Measurements from ENCODE around the gene HOXB6. TPM values are rescaled to one million over a fixed set of nuclear protein-coding genes. Genes with fewer than 3 reads are reported as not detected.

The HOXB6 gene
- polyA plus RNA-seq, 2 donors: 0.29 to 0.31 TPM

DNA sequence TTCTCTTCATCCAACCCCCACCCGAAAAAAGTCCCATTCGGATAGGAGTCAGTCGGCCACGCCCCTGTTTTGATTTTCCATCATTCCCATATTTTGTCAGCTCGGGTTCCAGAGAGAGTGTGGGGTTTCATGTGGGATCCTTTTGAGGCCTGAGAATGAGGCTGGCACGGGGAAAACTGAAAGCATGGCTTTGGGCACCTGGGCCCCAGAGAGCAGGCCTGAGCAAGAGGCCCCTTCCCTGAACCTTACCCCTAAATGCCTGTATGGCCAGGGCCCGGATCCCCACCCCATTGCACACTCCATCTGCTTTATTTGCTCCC is 22.1 kb downstream of the HOXB6 start:
- Histone ChIP-seq H3K36me3 (ENCODE audit: control insufficient read depth in 2 of 2, insufficient read depth in 2 of 2, low read length in 1 of 2) (no peaks in the 10 kb centered on the region), H3K27me3 (ENCODE audit: control insufficient read depth in 1 of 2, insufficient read depth in 2 of 2, low read length in 2 of 2) (no peaks in the 10 kb centered on the region), H3K4me1 (ENCODE audit: control insufficient read depth in 2 of 2, insufficient read depth in 2 of 2, low read length in 1 of 2) (no peaks in the 10 kb centered on the region), H3K9me3 (ENCODE audit: control insufficient read depth in 2 of 2, insufficient read depth in 1 of 2, low read depth in 1 of 2, low read length in 1 of 2) (no peaks in the 10 kb centered on the region), H3K4me3 (ENCODE audit: low read depth in 1 of 2, low read length in 2 of 2) (no peak overlapping the region), H3K27ac (ENCODE audit: low read depth in 2 of 2, low read length in 1 of 2) (peak overlapping the region; percentile 75 to 92)
- WGBS, 2 donors: 28 to 38% methylated on average over 7 of the region's 7 CpGs

DNA sequence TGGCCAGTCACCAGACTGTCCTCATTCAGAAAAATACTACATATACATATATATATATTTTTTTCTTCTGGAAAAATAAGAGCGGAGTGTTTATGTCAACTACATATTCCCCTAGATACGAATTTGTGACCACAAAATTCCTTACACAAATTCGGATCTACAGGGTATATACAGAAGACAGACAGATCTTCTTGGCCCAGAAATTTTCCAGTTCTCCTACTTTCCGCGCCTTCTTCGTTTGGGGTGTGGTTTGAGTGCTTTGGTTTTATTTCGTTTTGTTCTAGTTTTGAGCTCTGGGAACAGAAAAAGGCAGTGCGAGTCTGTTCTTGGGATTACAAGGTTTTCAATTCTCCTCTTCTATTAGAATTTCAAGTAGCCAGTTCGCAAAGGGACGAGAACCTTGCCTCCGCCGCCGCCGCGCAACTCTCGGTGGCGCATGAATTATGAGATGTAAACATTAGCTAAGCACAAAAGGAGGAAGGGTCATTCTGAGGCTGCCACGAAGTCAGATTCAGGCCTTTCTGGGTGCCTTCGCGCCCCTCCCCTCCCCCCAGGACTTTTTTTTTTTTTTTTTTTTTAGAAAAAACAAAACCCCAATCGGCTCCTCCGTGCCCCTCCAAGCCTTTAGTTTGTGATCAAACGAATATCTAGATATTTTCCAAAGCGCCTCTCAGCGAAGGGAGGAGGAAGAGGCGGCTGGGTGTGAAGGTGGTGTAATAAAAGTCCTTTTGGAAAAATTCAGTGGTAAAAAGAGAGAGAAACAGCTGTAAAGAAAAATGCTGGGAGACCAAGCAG is 24.8 kb downstream of the HOXB6 start:
- no peaks in the 10 kb centered on the region for H3K4me1 ChIP-seq (ENCODE audit: control insufficient read depth in 2 of 2, insufficient read depth in 2 of 2, low read length in 1 of 2)
- H3K36me3 ChIP-seq (ENCODE audit: control insufficient read depth in 2 of 2, insufficient read depth in 2 of 2, low read length in 1 of 2): no peaks in the 10 kb centered on the region
- 39 to 53% methylated on average over 26 of the region's 26 CpGs for WGBS, 2 donors
- peak overlapping the region in 1 of 2 donors; percentile 32 for H3K4me3 ChIP-seq (ENCODE audit: low read depth in 1 of 2, low read length in 2 of 2)
- no peaks in the 10 kb centered on the region for H3K27me3 ChIP-seq (ENCODE audit: control insufficient read depth in 1 of 2, insufficient read depth in 2 of 2, low read length in 2 of 2)
- no peaks in the 10 kb centered on the region for H3K9me3 ChIP-seq (ENCODE audit: control insufficient read depth in 2 of 2, insufficient read depth in 1 of 2, low read depth in 1 of 2, low read length in 1 of 2)
- H3K27ac ChIP-seq (ENCODE audit: low read depth in 2 of 2, low read length in 1 of 2): peak overlapping the region; percentile 84 to 92

DNA sequence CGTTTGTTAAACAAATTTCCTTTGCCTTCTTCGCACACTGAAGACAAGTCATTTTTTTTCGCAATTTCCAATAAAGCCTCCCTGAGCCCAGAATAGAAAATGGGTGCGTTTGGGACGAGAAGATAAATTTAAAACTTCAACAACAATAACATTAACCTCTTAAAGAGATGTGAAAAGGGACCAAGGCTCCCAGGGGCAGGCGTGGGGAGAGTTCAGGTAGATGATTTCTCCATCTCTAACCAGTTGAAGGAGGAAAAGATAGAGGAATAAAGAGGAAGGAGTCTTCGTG is 25.4 kb downstream of the HOXB6 start:
- Histone ChIP-seq H3K9me3 (ENCODE audit: control insufficient read depth in 2 of 2, insufficient read depth in 1 of 2, low read depth in 1 of 2, low read length in 1 of 2) (no peaks in the 10 kb centered on the region), H3K27ac (ENCODE audit: low read depth in 2 of 2, low read length in 1 of 2) (peak overlapping the region; percentile 92 to 94), H3K27me3 (ENCODE audit: control insufficient read depth in 1 of 2, insufficient read depth in 2 of 2, low read length in 2 of 2) (no peaks in the 10 kb centered on the region), H3K4me1 (ENCODE audit: control insufficient read depth in 2 of 2, insufficient read depth in 2 of 2, low read length in 1 of 2) (no peaks in the 10 kb centered on the region), H3K4me3 (ENCODE audit: low read depth in 1 of 2, low read length in 2 of 2) (peak overlapping the region in 1 of 2 donors; percentile 57), H3K36me3 (ENCODE audit: control insufficient read depth in 2 of 2, insufficient read depth in 2 of 2, low read length in 1 of 2) (no peaks in the 10 kb centered on the region)
- 34 to 48% methylated on average over 7 of the region's 7 CpGs for WGBS, 2 donors

DNA sequence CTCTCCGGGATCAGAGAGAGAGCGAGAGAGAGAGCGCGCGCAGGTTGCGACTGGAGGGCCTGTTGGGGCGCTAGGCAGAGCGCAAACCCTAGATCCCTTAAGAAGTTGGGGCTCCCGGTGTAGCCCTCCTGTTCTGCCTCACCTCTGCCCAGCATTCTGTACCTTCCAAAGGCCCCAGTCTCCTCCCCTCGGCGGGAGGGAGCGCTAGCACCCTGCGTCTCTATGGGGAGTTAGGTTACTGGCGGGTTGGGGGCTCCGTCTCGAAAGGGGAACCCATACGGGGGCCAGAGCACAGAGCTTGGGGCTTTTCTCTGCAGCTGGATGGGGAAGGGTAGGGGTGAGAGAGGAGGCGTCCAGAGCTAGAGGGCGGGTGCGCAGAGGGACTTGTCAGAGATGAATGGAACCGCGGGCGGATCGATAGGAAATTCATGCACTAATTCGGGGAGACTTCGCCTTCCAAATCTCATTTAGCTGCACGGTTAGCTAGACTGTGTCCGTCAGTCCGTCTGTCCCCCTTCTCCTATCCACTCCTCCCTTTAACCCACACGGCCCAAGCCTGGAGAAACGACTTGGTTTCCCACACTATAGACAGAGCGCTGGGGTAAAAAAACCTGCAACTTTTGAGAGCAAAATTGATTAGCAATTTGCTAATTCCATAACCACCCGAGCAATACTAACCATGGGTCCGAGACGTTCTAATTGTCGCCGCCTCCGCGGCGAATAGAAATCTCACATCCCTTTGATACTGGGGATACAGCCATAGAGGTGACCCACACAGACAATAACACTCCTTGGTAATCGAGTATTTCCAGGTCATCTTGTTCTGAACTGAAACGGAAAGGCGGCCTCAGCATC is 25.9 kb downstream of the HOXB6 start:
- WGBS, 2 donors: 17 to 18% methylated on average over 43 of the region's 43 CpGs
- Histone ChIP-seq H3K4me1 (ENCODE audit: control insufficient read depth in 2 of 2, insufficient read depth in 2 of 2, low read length in 1 of 2) (no peaks in the 10 kb centered on the region), H3K27ac (ENCODE audit: low read depth in 2 of 2, low read length in 1 of 2) (peak overlapping the region; percentile 92 to 94), H3K4me3 (ENCODE audit: low read depth in 1 of 2, low read length in 2 of 2) (peak overlapping the region; percentile 57 to 62), H3K9me3 (ENCODE audit: control insufficient read depth in 2 of 2, insufficient read depth in 1 of 2, low read depth in 1 of 2, low read length in 1 of 2) (no peaks in the 10 kb centered on the region), H3K27me3 (ENCODE audit: control insufficient read depth in 1 of 2, insufficient read depth in 2 of 2, low read length in 2 of 2) (no peaks in the 10 kb centered on the region), H3K36me3 (ENCODE audit: control insufficient read depth in 2 of 2, insufficient read depth in 2 of 2, low read length in 1 of 2) (no peaks in the 10 kb centered on the region)

DNA sequence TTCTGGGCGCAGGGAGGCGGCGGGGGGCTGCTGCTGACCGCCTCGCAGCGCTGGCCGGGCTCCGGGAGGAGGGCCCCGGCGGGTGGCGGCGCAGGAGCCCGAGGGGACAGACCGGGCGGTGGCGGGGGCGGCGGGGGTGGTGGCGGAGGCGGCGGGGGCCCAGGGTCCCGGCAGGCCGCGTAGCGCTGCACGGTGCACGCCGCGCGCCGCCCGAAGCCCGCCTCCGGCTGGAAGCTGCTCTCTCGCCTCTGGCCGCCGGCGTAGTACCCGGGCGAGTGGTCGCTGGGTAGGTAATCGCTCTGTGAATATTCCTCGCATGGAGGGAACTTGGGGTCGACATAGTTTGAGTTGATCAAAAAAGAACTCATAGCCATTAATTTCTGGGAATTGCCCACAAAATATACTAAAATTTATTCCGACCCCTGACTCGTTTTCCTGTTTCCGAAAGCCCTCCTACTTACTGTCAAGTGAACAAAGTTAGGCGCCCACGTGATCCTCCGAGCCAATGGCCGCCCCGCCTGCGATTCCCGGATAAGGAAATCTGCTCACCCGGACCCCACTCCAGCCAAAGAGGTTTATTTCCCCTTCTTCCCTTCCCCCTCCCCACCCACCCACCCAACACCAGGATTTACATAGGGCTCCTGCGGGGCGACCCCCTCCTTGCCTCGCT is 26.7 kb downstream of the HOXB6 start, which contains the start of gene HOXB4:
HOXB4 (minus strand) TSS at position 405 of the 670 bp plus-strand sequence; CDS start at position 374, 31 bp downstream.
- peak within 1 kb of the TSS; percentile 57 to 62 for H3K4me3 ChIP-seq (ENCODE audit: low read depth in 1 of 2, low read length in 2 of 2)
- no peaks in the 10 kb centered on the region for H3K27me3 ChIP-seq (ENCODE audit: control insufficient read depth in 1 of 2, insufficient read depth in 2 of 2, low read length in 2 of 2)
- 2% methylated on average over 44 to 58 of the region's 58 CpGs for WGBS, 2 donors
- no peaks in the 10 kb centered on the region for H3K9me3 ChIP-seq (ENCODE audit: control insufficient read depth in 2 of 2, insufficient read depth in 1 of 2, low read depth in 1 of 2, low read length in 1 of 2)
- H3K36me3 ChIP-seq (ENCODE audit: control insufficient read depth in 2 of 2, insufficient read depth in 2 of 2, low read length in 1 of 2): no peaks in the 10 kb centered on the region
- peak within 1 kb of the TSS; percentile 92 to 94 for H3K27ac ChIP-seq (ENCODE audit: low read depth in 2 of 2, low read length in 1 of 2)
- H3K4me1 ChIP-seq (ENCODE audit: control insufficient read depth in 2 of 2, insufficient read depth in 2 of 2, low read length in 1 of 2): peaks cover 0 to 3% of the 10 kb centered on the region in 2 donors

DNA sequence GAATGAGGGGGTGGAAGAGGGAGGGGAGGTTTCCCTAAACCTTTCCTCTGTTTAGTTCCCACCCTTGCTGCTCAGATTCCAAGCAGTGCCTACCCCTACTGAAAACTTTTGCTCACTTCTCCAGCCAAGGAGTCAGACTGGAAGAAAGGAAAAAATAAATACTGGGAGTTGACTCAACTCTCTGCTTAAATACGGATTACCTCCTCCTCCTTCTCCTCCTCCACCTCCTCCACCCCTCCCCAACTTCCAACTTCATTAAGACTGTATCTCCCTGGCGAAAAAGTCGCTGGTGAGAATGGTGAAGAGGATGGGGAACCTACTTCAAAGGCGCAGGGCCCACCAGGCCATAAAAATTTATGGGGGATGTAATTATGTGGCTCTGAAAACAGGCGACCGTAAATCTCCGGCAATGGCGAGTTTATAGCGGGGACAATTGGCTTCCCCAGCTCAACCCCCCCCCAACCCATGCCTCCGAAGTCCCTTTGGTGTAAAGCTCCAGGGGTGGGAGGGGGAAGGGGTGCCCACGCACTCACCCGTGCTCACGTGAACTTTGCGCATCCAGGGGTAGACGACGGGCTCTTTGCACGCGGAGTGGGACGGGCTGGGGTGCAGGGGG is 27.3 kb downstream of the HOXB6 start:
- no peaks in the 10 kb centered on the region for H3K36me3 ChIP-seq (ENCODE audit: control insufficient read depth in 2 of 2, insufficient read depth in 2 of 2, low read length in 1 of 2)
- H3K9me3 ChIP-seq (ENCODE audit: control insufficient read depth in 2 of 2, insufficient read depth in 1 of 2, low read depth in 1 of 2, low read length in 1 of 2): no peaks in the 10 kb centered on the region
- peak overlapping the region; percentile 57 to 62 for H3K4me3 ChIP-seq (ENCODE audit: low read depth in 1 of 2, low read length in 2 of 2)
- peak overlapping the region; percentile 92 to 94 for H3K27ac ChIP-seq (ENCODE audit: low read depth in 2 of 2, low read length in 1 of 2)
- 2 to 3% methylated on average over 19 of the region's 19 CpGs for WGBS, 2 donors
- no peaks in the 10 kb centered on the region for H3K27me3 ChIP-seq (ENCODE audit: control insufficient read depth in 1 of 2, insufficient read depth in 2 of 2, low read length in 2 of 2)
- peaks cover 0 to 3% of the 10 kb centered on the region in 2 donors for H3K4me1 ChIP-seq (ENCODE audit: control insufficient read depth in 2 of 2, insufficient read depth in 2 of 2, low read length in 1 of 2)

DNA sequence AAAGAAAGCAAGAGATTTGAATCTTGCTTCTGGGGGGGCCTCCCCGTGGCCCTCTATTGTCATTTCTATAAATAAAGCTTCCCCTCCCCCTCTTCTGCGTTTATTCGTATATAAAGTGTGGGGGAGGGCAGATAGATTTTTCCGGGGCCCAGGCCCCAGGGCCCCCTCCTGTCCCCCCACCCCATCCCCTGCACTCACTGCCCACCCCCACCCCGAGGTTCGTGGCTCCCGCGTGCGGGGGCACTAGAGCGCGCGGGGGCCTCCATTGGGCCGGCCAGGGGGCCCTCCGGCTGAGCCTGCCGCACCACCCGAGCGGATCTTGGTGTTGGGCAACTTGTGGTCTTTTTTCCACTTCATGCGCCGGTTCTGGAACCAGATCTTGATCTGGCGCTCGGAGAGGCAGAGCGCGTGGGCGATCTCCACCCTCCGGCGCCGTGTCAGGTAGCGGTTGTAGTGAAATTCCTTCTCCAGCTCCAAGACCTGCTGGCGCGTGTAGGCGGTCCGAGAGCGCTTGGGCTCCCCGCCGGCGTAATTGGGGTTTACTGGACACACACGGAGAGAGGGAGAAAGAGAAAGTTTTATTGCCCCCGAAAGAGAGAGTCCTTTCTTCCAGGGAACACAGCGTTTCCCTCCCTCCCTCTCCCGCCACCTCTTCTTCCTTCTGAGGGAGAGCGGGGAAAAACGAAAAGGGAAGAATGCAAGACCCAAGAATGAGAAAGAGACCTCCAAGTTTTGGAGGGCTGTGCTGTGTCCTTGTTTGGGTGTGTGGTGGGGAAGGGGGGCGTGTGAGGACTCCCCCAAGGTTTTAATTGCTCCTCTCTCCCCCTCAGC is 28.1 kb downstream of the HOXB6 start:
- peak overlapping the region; percentile 92 to 94 for H3K27ac ChIP-seq (ENCODE audit: low read depth in 2 of 2, low read length in 1 of 2)
- H3K4me3 ChIP-seq (ENCODE audit: low read depth in 1 of 2, low read length in 2 of 2): peak overlapping the region; percentile 57 to 62
- peaks cover 0 to 3% of the 10 kb centered on the region in 2 donors for H3K4me1 ChIP-seq (ENCODE audit: control insufficient read depth in 2 of 2, insufficient read depth in 2 of 2, low read length in 1 of 2)
- H3K27me3 ChIP-seq (ENCODE audit: control insufficient read depth in 1 of 2, insufficient read depth in 2 of 2, low read length in 2 of 2): no peaks in the 10 kb centered on the region
- no peaks in the 10 kb centered on the region for H3K36me3 ChIP-seq (ENCODE audit: control insufficient read depth in 2 of 2, insufficient read depth in 2 of 2, low read length in 1 of 2)
- WGBS, 2 donors: 12 to 17% methylated on average over 40 to 43 of the region's 43 CpGs
- no peaks in the 10 kb centered on the region for H3K9me3 ChIP-seq (ENCODE audit: control insufficient read depth in 2 of 2, insufficient read depth in 1 of 2, low read depth in 1 of 2, low read length in 1 of 2)

DNA sequence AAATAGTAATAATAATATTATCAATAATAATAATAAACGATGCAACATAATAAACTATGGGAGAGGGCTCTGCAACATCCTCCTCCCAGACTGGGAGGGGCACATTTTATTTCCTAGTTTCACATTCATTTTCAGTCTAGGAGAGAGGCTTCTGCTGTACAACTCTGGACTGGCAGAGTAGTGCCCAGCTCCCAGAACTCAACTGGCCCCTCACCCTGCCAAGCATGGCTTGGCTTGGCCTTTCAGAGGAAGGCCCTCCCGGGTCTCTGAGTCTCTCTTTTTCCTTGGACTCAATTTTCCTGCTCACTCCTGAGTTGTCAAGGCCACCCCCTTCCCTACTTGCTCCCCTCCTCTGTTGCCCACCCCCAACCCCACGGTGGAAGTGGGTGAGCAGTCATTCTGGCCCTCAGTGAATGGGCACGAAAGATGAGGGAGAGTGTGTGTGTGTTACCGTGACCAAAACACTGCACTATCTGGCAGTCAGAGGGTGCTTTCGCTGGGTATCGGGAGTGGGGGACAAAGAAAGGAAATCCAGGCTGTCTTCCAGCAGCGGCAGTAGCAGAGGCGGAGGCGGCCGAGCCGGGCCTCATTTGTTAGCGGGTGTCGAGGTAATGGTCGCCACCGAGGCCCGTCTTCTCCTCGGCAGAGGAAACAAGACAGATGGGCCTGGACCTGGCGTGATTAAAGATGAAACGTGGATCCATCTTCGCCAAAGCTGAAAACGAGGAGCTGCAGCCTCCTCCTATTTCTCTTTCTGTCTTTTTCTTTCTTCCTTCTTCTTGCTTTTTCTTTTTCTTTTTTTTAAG is 28.9 kb downstream of the HOXB6 start:
- peak overlapping the region in 1 of 2 donors; percentile 57 for H3K4me3 ChIP-seq (ENCODE audit: low read depth in 1 of 2, low read length in 2 of 2)

More for the DNA sequence above, 28.9 kb downstream of the HOXB6 start:
- Histone ChIP-seq H3K27me3 (ENCODE audit: control insufficient read depth in 1 of 2, insufficient read depth in 2 of 2, low read length in 2 of 2) (no peaks in the 10 kb centered on the region), H3K4me1 (ENCODE audit: control insufficient read depth in 2 of 2, insufficient read depth in 2 of 2, low read length in 1 of 2) (peaks cover 0 to 3% of the 10 kb centered on the region in 2 donors), H3K9me3 (ENCODE audit: control insufficient read depth in 2 of 2, insufficient read depth in 1 of 2, low read depth in 1 of 2, low read length in 1 of 2) (no peaks in the 10 kb centered on the region), H3K27ac (ENCODE audit: low read depth in 2 of 2, low read length in 1 of 2) (peak overlapping the region; percentile 85 to 92), H3K36me3 (ENCODE audit: control insufficient read depth in 2 of 2, insufficient read depth in 2 of 2, low read length in 1 of 2) (no peaks in the 10 kb centered on the region)
- WGBS, 2 donors: 26 to 29% methylated on average over 22 of the region's 22 CpGs

Measured in esophagus (tissue), 2 donors.